H1 (cell line): ENCODE measurements around the gene APBA2. TPM values are rescaled to one million over a fixed set of nuclear protein-coding genes. Genes with fewer than 3 reads are reported as not detected.

Experiments used
- CTCF ChIA-PET: fragments of 300-600 bp; sonication (Branson Sonifier 250); formaldehyde crosslinking; loops from one replicate; lab custom pipeline; 2021; ENCODE audit not compliant: partially characterized antibody; lab: Charles Lee
- POLR2A ChIA-PET: fragments of 300-600 bp; sonication (Branson Sonifier 250); formaldehyde crosslinking; loops from one replicate; lab custom pipeline; 2021; ENCODE audit warnings: inconsistent platforms; ENCODE audit not compliant: partially characterized antibody; lab: Charles Lee
- DNase-seq, 2 experiments: peaks; one replicate each; pipeline versions ENCODE4 v3.0.0 to v3.0.0-alpha.2; 2010 to 2022; ENCODE audit warnings: low spot score in 2 of 2, low read depth in 1 of 2, mixed read lengths in 1 of 2
- FAIRE-seq: peaks from 2 replicates; lab custom pipeline; 2011; peaks lifted over from hg19 to GRCh38; lab: Jason Lieb, UNC
- H2AFZ ChIP-seq: 2 replicates; pipeline ENCODE4 v1.8.1; 2012; ENCODE audit warnings: low read length, inconsistent platforms
- H2AK5ac ChIP-seq: 2 replicates; pipeline ENCODE4 v1.6.1; 2013; ENCODE audit warnings: low read depth, low read length
- H2BK120ac ChIP-seq: replicated peaks from 2 replicates; pipeline ENCODE3; 2013; ENCODE audit warnings: low read depth, low read length, inconsistent platforms
- H2BK12ac ChIP-seq: 2 replicates; pipeline ENCODE4 v1.6.1; 2013; ENCODE audit warnings: low read depth, low read length
- H2BK15ac ChIP-seq: 2 replicates; pipeline ENCODE4 v1.6.1; 2013; ENCODE audit warnings: low read length
- H2BK20ac ChIP-seq: 2 replicates; pipeline ENCODE4 v1.6.1; 2013; ENCODE audit warnings: low read length
- H2BK5ac ChIP-seq: 2 replicates; pipeline ENCODE4 v1.6.1; 2013; ENCODE audit warnings: low read depth, low read length
- H3K14ac ChIP-seq: 2 replicates; pipeline ENCODE4 v1.6.1; 2013; ENCODE audit warnings: inconsistent platforms; ENCODE audit not compliant: insufficient read length
- H3K18ac ChIP-seq: 2 replicates; pipeline ENCODE4 v1.6.1; 2013; ENCODE audit warnings: low read length; ENCODE audit errors: extremely low read depth
- H3K23ac ChIP-seq: 2 replicates; pipeline ENCODE4 v1.6.1; 2013; ENCODE audit warnings: inconsistent platforms; ENCODE audit not compliant: insufficient read length
- H3K23me2 ChIP-seq: 2 replicates; pipeline ENCODE4 v1.6.1; 2013; ENCODE audit warnings: low read depth, low read length
- H3K27ac ChIP-seq: 2 replicates; pipeline ENCODE4 v1.6.1; 2011; ENCODE audit warnings: low read depth, low read length, inconsistent platforms
- H3K27me3 ChIP-seq, 4 experiments: replicated peaks in 1 of 4; 1 replicate in 1 of 4; 2 replicates in 3 of 4; pipeline versions ENCODE4 v1.6.1 to v1.8.1; 2011 to 2013; ENCODE audit warnings: low read length in 3 of 4, mild to moderate bottlenecking in 3 of 4, inconsistent platforms in 2 of 4, mixed read lengths in 2 of 4, moderate library complexity in 1 of 4; ENCODE audit not compliant: control insufficient read depth in 3 of 4, insufficient read depth in 3 of 4; ENCODE audit errors: extremely low read depth in 1 of 4
- H3K36me3 ChIP-seq, 4 experiments: 2 replicates each; pipeline versions ENCODE4 v1.6.1 to v1.8.1; 2011 to 2013; ENCODE audit warnings: mild to moderate bottlenecking in 4 of 4, low read length in 3 of 4, moderate library complexity in 2 of 4, control low read depth in 1 of 4, inconsistent platforms in 1 of 4; ENCODE audit not compliant: insufficient read depth in 4 of 4, control insufficient read depth in 2 of 4
- H3K4ac ChIP-seq: replicated peaks from 2 replicates; pipeline ENCODE3; 2013; ENCODE audit warnings: low read length, low read depth, mixed read lengths, inconsistent platforms; ENCODE audit not compliant: insufficient read length
- H3K4me1 ChIP-seq, 4 experiments: replicated peaks in 1 of 4; 1 replicate in 1 of 4; 2 replicates in 3 of 4; pipeline versions ENCODE4 v1.6.1 to v1.8.1; 2011 to 2013; ENCODE audit warnings: low read length in 3 of 4, inconsistent platforms in 2 of 4, mixed read lengths in 1 of 4; ENCODE audit not compliant: insufficient read depth in 4 of 4, control insufficient read depth in 3 of 4
- H3K4me2 ChIP-seq, 2 experiments: 2 replicates each; pipeline versions ENCODE4 v1.6.1 to v1.8.1; 2011 to 2013; ENCODE audit warnings: low read depth in 2 of 2, low read length in 2 of 2, control low read depth in 1 of 2, inconsistent platforms in 1 of 2, mild to moderate bottlenecking in 1 of 2; ENCODE audit not compliant: insufficient read depth in 1 of 2
- H3K4me3 ChIP-seq, 4 experiments: fragments of 200-600, 300-600 bp in 1 of 4; sonication (generic), shearing (Covaris generic), sonication (Bioruptor Twin) in 1 of 4; 2 replicates each; pipeline versions ENCODE4 v1.5.1 to v1.8.1; 2011 to 2016; ENCODE audit warnings: low read length in 4 of 4, low read depth in 3 of 4, control low read depth in 2 of 4, inconsistent platforms in 2 of 4, mild to moderate bottlenecking in 2 of 4, mixed read lengths in 1 of 4, moderate library complexity in 1 of 4; ENCODE audit not compliant: insufficient read depth in 2 of 4; ENCODE audit errors: extremely low read depth in 1 of 4
- H3K56ac ChIP-seq: replicated peaks from 2 replicates; pipeline ENCODE3; 2013; ENCODE audit warnings: low read depth, mild to moderate bottlenecking, mixed read lengths, low read length, inconsistent platforms; ENCODE audit not compliant: insufficient read length
- H3K79me1 ChIP-seq: 2 replicates; pipeline ENCODE4 v1.6.1; 2013; ENCODE audit warnings: low read depth, low read length, control low read depth
- H3K79me2 ChIP-seq, 2 experiments: 2 replicates each; pipeline versions ENCODE4 v1.6.1 to v1.8.1; 2012 to 2013; ENCODE audit warnings: low read length in 2 of 2, mild to moderate bottlenecking in 2 of 2, inconsistent platforms in 1 of 2; ENCODE audit not compliant: insufficient read depth in 2 of 2, control insufficient read depth in 1 of 2
- H3K9ac ChIP-seq, 4 experiments: replicated peaks in 1 of 4; 1 replicate in 1 of 4; 2 replicates in 3 of 4; pipeline versions ENCODE4 v1.6.1 to v1.8.1; 2011 to 2013; ENCODE audit warnings: low read depth in 3 of 4, low read length in 3 of 4, control low read depth in 2 of 4, mild to moderate bottlenecking in 2 of 4, moderate library complexity in 2 of 4, inconsistent platforms in 1 of 4; ENCODE audit errors: extremely low read depth in 1 of 4
- H3K9me3 ChIP-seq, 2 experiments: 2 replicates each; pipeline versions ENCODE4 v1.6.1 to v1.8.1; 2012 to 2013; ENCODE audit warnings: mild to moderate bottlenecking in 2 of 2, moderate library complexity in 2 of 2, control low read depth in 1 of 2, inconsistent platforms in 1 of 2, low read depth in 1 of 2, low read length in 1 of 2, mixed read lengths in 1 of 2; ENCODE audit not compliant: insufficient read depth in 2 of 2
- H4K20me1 ChIP-seq, 2 experiments: replicated peaks in 1 of 2; 2 replicates each; pipeline versions ENCODE3 to v1.8.1; 2011 to 2013; ENCODE audit warnings: inconsistent platforms in 2 of 2, low read length in 2 of 2, mild to moderate bottlenecking in 1 of 2; ENCODE audit not compliant: insufficient read depth in 2 of 2, control insufficient read depth in 1 of 2
- H4K5ac ChIP-seq: 2 replicates; pipeline ENCODE4 v1.6.1; 2013; ENCODE audit warnings: low read length, low read depth, mixed read lengths, inconsistent platforms; ENCODE audit not compliant: insufficient read length
- H4K8ac ChIP-seq: 2 replicates; pipeline ENCODE4 v1.8.0; 2013; ENCODE audit warnings: mild to moderate bottlenecking, moderate library complexity, low read length, inconsistent platforms; ENCODE audit not compliant: insufficient read depth; ENCODE audit errors: extremely low read depth
- H4K91ac ChIP-seq: replicated peaks from 2 replicates; pipeline ENCODE3; 2013; ENCODE audit warnings: low read length, mixed read lengths, inconsistent platforms; ENCODE audit not compliant: insufficient read length
- ATF3 ChIP-seq: IDR thresholded peaks from 2 replicates; pipeline ENCODE4 v1.6.1; 2011; ENCODE audit warnings: low read depth, mild to moderate bottlenecking, low read length; ENCODE audit not compliant: insufficient read depth
- BCL11A ChIP-seq, 2 experiments: IDR thresholded peaks; one replicate each; pipeline ENCODE4 v1.6.1; 2011; ENCODE audit warnings: low read depth in 2 of 2, low read length in 2 of 2, mild to moderate bottlenecking in 2 of 2
- BRCA1 ChIP-seq: IDR thresholded peaks from 2 replicates; pipeline ENCODE4 v1.6.1; 2012; ENCODE audit warnings: low read depth, low read length, improper control_type of control experiment
- CEBPB ChIP-seq: IDR thresholded peaks from 2 replicates; pipeline ENCODE4 v1.6.1; 2012; ENCODE audit warnings: low read depth, low read length
- E2F6 ChIP-seq: IDR thresholded peaks from 2 replicates; pipeline ENCODE4 v1.6.1; 2012; ENCODE audit warnings: inconsistent platforms
- KDM1A ChIP-seq: fragments of 200-600, 300-600 bp; sonication (generic); IDR thresholded peaks from 2 replicates; pipeline ENCODE4 v1.7.1; 2016; ENCODE audit warnings: mild to moderate bottlenecking, low read length, borderline replicate concordance
- MAFK ChIP-seq: IDR thresholded peaks from 2 replicates; pipeline ENCODE4 v1.6.1; 2012; ENCODE audit warnings: low read depth, mild to moderate bottlenecking, improper control_type of control experiment, low read length
- PHF8 ChIP-seq: fragments of 200-600 bp; sonication (generic); conservative IDR thresholded peaks from 2 replicates; pipeline ENCODE4 v1.7.1; 2012; ENCODE audit warnings: low read depth, mild to moderate bottlenecking, inconsistent platforms, low read length, moderate library complexity
- POU5F1 ChIP-seq: IDR thresholded peaks from 2 replicates; pipeline ENCODE4 v1.6.1; 2011; ENCODE audit warnings: low read depth, mild to moderate bottlenecking, low read length, moderate library complexity
- SP1 ChIP-seq: IDR thresholded peaks from 2 replicates; pipeline ENCODE4 v1.6.1; 2011; ENCODE audit warnings: low read depth, low read length
- SP2 ChIP-seq: IDR thresholded peaks from 2 replicates; pipeline ENCODE4 v1.6.1; 2012; ENCODE audit warnings: mild to moderate bottlenecking, low read length, inconsistent platforms
- SUZ12 ChIP-seq: fragments of 200-600 bp; sonication (generic); IDR thresholded peaks from 2 replicates; pipeline ENCODE4 v1.6.1; 2012; ENCODE audit warnings: mild to moderate bottlenecking, inconsistent platforms, low read length, moderate library complexity, mixed read lengths
- TBP ChIP-seq: IDR thresholded peaks from 2 replicates; pipeline ENCODE4 v1.6.1; 2011; ENCODE audit warnings: low read depth, low read length, improper control_type of control experiment
- YY1 ChIP-seq: IDR thresholded peaks from 2 replicates; pipeline ENCODE4 v1.6.1; 2011; ENCODE audit warnings: low read depth, mild to moderate bottlenecking, low read length
- WGBS, 2 experiments: shearing (Covaris generic) in 1 of 2; methylation state at CpG; one replicate each; pipeline versions ENCODE4 v1.1.6 to v1.1.7; 2013 to 2015; ENCODE audit warnings: low lambda C conversion rate in 2 of 2, mixed read lengths in 2 of 2, inconsistent platforms in 1 of 2, low coverage in 1 of 2, missing lambda C conversion rate in 1 of 2; ENCODE audit not compliant: insufficient replicate concordance in 2 of 2, insufficient coverage in 1 of 2, insufficient read length in 1 of 2; ENCODE audit errors: extremely low coverage in 1 of 2, missing lambda C conversion rate in 1 of 2; 5-methylcytosine and 5-hydroxymethylcytosine counted together
- polyA plus RNA-seq, 7 experiments: library from polyadenylated mRNA; depleted of rRNA in 3 of 7; stranded (reverse) in 5 of 7; unstranded in 2 of 7; fragments of >200 nt in 5 of 7; fragments of 200-250 nt in 2 of 7; gene quantifications; 1 replicate in 5 of 7; 2 replicates in 1 of 7; 4 replicates in 1 of 7; pipeline versions ENCODE4 v1.2.1 to v1.2.3, GENCODE V29; 2011 to 2013; ENCODE audit warnings: missing spikeins in 2 of 7, mixed read lengths in 2 of 7
- total RNA-seq: library from RNA; stranded (reverse); fragmentation: NEBNext Ultra II Directional; extraction: Animal tissue kit (Norgen Biotek cat#: 25700); gene quantifications from 2 replicates; pipeline ENCODE4 v1.2.1, GENCODE V29; 2021

Gene APBA2
- total and polyA plus RNA-seq, 2 of the 8 experiments (the other 6 are each of a cell fraction or from before 2014, with no cell fraction given), result 15.5 to 19.0 TPM

- Histone ChIP-seq H2BK120ac (no peak overlapping the region), H2BK12ac (no peak overlapping the region), H3K4me2 (no peak overlapping the region), H4K8ac (no peak overlapping the region), H3K27ac (no peak overlapping the region), H3K9ac (no peak overlapping the region), H2BK20ac (no peak overlapping the region), H3K4ac (no peak overlapping the region), H3K56ac (no peak overlapping the region), H2BK15ac (no peak overlapping the region), H2AFZ (no peak overlapping the region), H3K36me3 (no peaks in the 10 kb centered on the region), H2AK5ac (no peak overlapping the region), H3K79me2 (no peaks in the 10 kb centered on the region), H4K20me1 (no peaks in the 10 kb centered on the region), H3K23ac (no peak overlapping the region), H3K27me3 (peaks cover 7 to 30% (median 26%) of the 10 kb centered on the region in 4 experiments; a peak in 6 of 7 replicates), H3K23me2 (peaks cover 3% of the 10 kb centered on the region; the same call in 1 of the 2 replicates), H3K18ac (no peak overlapping the region), H4K5ac (no peak overlapping the region), H3K79me1 (no peaks in the 10 kb centered on the region; the same call in 1 of the 2 replicates), H4K91ac (no peak overlapping the region), H3K9me3 (no peaks in the 10 kb centered on the region), H3K14ac (no peak overlapping the region), H2BK5ac (no peak overlapping the region), H3K4me1 (peaks cover 0 to 8% (median 4%) of the 10 kb centered on the region in 4 experiments; a peak in 4 of 7 replicates), H3K4me3 (no peak overlapping the region)
- 94% methylated on average over 3 of the region's 3 CpGs; no CpG with 5 or more reads in 1 of the 2 experiments for WGBS, 2 experiments
- CTCF ChIA-PET, result interaction anchor here (2.6 kb wide), 1 partner anchor 14 kb away, joined by 20 read pairs; no protein-coding TSS in a partner anchor
- FAIRE-seq (no peak), DNase-seq (no peak)
- POLR2A ChIA-PET, result no interaction called here
- no peak for TF ChIP-seq SP2
- TF ChIP-seq KDM1A, result no peak
- TF ChIP-seq BRCA1, result no peak
- TF ChIP-seq MAFK, result no peak
- no peak for TF ChIP-seq TBP
- no peak for TF ChIP-seq E2F6
- TF ChIP-seq SUZ12, result no peak
- TF ChIP-seq PHF8, result no peak
- TF ChIP-seq ATF3, result no peak
- TF ChIP-seq POU5F1, result no peak
- TF ChIP-seq BCL11A (IDR thresholded peaks at IDR 0.05; ENCODE audit: low read depth in 2 of 2, low read length in 2 of 2), result no peak
- TF ChIP-seq YY1, result no peak
- TF ChIP-seq SP1, result no peak
- TF ChIP-seq CEBPB, result no peak
Observed at GRCh38 chr15:28889346-28889745, 3.6 kb downstream of the APBA2 start.
